Stimulated activated CD4-positive, alpha-beta T cell treated with anti-CD3 and anti-CD28 coated beads, Interleukin-1b, Interleukin-23, amount 100 ng/mL, for 1 hour (primary cell): ENCODE data around the gene MIB1.

Source experiments
- DNase-seq, 2 donors: peaks; one replicate each; pipeline ENCODE4 v3.0.0-alpha.2; 2020; ENCODE audit warnings: low read depth in 2 of 2

Gene MIB1

GRCh38 chr18:21815101-21815500 lies 74.5 kb downstream of the MIB1 start:
- no peak for DNase-seq

GRCh38 chr18:21820033-21820810 lies 79.6 kb downstream of the MIB1 start:
- DNase-seq = no peak

- no peak for DNase-seq
Measured at GRCh38 chr18:21820811-21821143, 80.2 kb downstream of the MIB1 start.

- no peak for DNase-seq
Measured at GRCh38 chr18:21823848-21824247, 83.3 kb downstream of the MIB1 start.

GRCh38 chr18:21826196-21826595 lies 85.6 kb downstream of the MIB1 start:
- DNase-seq = no peak

DNA sequence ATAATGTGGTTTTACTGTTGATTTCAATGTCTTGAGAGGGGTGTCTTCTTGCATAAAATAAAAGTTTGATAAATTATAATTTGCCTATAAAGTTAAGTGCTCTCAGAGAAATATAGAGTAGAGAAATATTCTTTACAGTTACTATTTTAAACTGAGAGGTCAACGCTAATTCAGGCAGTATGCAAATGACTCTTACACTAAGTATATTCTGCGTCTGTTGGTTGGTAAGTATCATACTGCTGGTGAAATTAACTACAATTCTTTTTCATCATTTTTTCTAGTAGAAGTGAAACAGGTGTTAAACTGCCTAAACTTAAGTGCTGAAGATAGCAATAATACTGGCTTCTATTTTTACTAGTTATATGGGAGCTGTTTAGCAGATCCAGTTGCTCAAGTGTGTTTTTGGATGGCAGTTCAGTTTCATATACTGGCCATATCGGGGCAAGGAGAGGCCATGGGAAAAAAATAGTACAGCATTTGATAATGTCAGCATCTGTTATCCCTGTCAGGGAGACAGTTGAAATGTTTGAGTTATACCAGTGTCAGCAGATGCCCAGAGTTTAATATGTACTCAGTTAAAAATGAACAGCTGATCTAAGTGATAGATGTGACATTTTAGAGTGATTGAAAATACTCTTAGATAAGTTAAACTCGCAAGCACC lies 86.2 kb downstream of the MIB1 start:
- DNase-seq = no peak

GRCh38 chr18:21830532-21830931 lies 89.9 kb downstream of the MIB1 start:
- no peak for DNase-seq

- no peak for DNase-seq
Measured at GRCh38 chr18:21831413-21831831, 90.8 kb downstream of the MIB1 start.

- DNase-seq = no peak
Measured at GRCh38 chr18:21833604-21834298, 93.2 kb downstream of the MIB1 start.

GRCh38 chr18:21834299-21834660 lies 93.7 kb downstream of the MIB1 start:
- no peak for DNase-seq

GRCh38 chr18:21841570-21841969 lies 101.0 kb downstream of the MIB1 start:
- DNase-seq = no peak

- no peak for DNase-seq
Measured at GRCh38 chr18:21843341-21843740, 102.7 kb downstream of the MIB1 start.

- no peak for DNase-seq
Measured at GRCh38 chr18:21851327-21851961, 110.9 kb downstream of the MIB1 start.

DNA sequence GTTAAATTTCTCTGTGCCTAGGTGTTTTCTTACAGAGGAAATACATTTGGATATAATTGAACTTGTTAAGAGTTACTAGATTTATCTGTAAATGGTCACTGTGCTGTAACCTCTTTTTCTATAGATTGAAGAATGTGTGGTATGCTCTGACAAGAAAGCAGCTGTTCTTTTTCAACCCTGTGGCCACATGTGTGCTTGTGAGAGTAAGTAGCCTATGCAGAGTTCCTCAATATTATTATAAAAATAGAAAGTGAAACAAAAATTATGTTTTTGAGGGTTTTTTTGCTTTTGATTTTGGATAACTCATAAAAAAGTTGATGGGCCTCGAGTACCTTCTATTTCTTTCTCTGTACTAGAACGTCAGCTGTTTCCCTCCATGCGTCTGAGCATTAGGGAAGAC lies 112.4 kb downstream of the MIB1 start:
- no peak for DNase-seq

GRCh38 chr18:21853775-21854552 lies 113.4 kb downstream of the MIB1 start:
- DNase-seq = no peak

- DNase-seq = no peak
Measured at GRCh38 chr18:21855432-21855831, 114.8 kb downstream of the MIB1 start.

DNA sequence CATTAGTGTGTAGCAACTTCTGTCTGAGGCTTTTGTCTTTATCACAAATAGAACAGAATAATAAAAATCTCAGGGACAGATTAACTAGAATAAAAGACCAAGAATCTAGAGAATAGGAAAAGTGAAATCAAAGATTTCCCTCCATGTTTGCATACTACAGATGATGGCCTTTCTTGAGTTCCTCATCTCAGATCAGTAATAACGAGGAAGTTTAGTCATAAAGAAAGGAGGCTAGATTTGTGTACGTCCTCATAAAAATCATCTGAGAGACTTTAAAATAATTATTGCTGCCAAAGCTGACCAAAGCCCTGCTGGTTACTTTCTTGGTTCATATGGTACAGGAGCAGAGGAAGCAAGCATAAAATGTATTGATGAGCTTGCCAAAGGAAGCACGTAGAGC lies 117.3 kb downstream of the MIB1 start:
- DNase-seq = no peak

DNA sequence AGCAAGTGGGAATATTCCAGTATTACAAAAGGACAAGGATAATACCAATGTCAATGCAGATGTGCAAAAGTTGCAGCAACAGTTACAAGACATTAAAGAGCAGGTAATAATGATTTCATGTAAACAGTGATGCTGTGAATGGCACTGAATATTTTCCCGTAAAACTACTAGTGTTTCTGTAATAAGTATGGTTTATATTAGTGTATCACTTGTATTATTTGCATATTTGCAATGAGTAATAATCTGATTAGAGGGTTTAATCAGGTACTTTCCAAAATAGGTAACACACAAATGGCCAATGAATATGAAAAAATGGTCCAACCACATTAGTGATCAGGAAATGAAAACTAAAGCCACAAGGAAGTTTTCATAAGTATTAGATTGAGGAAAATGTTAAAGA lies 118.0 kb downstream of the MIB1 start:
- DNase-seq = no peak

GRCh38 chr18:21864386-21864785 lies 123.8 kb downstream of the MIB1 start:
- no peak for DNase-seq

DNA sequence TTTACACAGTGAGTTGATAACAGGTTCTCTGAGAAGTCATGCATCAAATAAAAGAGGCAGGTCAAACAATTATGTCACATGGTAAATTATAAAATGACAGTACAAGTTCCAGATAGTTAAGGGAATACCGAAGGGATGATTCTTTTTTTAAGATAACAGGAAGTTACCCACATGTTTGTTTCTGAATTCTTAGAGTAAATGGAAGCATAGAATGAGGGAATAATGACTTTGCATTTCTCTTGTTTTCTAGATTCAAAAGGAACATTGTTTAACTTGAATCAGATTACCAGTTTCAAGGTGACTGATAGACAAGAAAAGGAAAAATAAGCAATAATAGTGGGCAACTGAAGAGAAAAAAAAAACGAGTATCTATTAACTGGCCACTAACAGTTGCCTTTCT lies 124.5 kb downstream of the MIB1 start:
- DNase-seq = no peak

DNA sequence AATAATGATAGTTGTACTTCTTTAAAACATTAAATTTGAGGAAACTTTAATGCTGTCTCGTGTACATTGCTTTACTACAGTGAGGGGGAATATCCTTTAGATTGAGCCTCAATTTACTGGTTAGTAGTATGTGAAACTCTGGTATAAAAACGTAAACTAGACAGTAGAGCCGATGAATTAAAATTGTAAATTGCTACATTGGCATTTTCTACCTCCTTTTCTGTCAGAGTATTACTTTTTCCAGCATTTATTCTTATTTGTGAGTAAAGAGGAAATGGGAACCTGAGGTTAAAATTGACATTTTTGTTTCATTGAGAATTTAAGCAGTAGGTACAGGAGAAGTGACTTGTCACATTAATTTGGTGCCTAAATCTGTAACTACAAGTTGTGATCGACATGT lies 128.2 kb downstream of the MIB1 start:
- no peak for DNase-seq

GRCh38 chr18:21889570-21889969 lies 149.0 kb downstream of the MIB1 start:
- no peak for DNase-seq
